Endothelial cell of umbilical vein (primary cell): ENCODE measurements around the gene ZNF618. TPM values are rescaled to one million over a fixed set of nuclear protein-coding genes. Genes with fewer than 3 reads are reported as not detected.

Experiments
- BruUV-seq: library from RNA; stranded (reverse); fragments of 400-500 nt; replicated peaks from 2 replicates; lab custom pipeline; 2021; lab: Mats Ljungman, UMichigan
- CTCF ChIA-PET: fragments of 300-600, 350-600 bp; sonication (Branson Sonifier 250); formaldehyde crosslinking; loops from one replicate; lab custom pipeline; 2021; ENCODE audit warnings: antibody characterized with exemption, inconsistent platforms; lab: Charles Lee
- POLR2A ChIA-PET: fragments of 300-600, 350-600 bp; sonication (Branson Sonifier 250); formaldehyde crosslinking; loops from one replicate; lab custom pipeline; 2021; ENCODE audit warnings: antibody characterized with exemption, inconsistent platforms; lab: Charles Lee
- DNase-seq: peaks from one replicate; pipeline ENCODE4 v3.0.0-alpha.2; 2011; ENCODE audit warnings: low read depth, low spot score
- FAIRE-seq: peaks from 2 replicates; lab custom pipeline; 2011; peaks lifted over from hg19 to GRCh38; lab: Jason Lieb, UNC
- H2AFZ ChIP-seq: 2 replicates; pipeline ENCODE4 v1.6.0; 2012; ENCODE audit warnings: low read depth, low read length, control low read depth, inconsistent platforms
- H3K27ac ChIP-seq: 2 replicates; pipeline ENCODE4 v1.5.1; 2011; ENCODE audit warnings: low read depth, mild to moderate bottlenecking, control low read depth, low read length, moderate library complexity; ENCODE audit not compliant: insufficient read depth
- H3K27me3 ChIP-seq, 2 experiments: 2 replicates each; pipeline versions ENCODE4 v1.6.0 to v1.6.1; 2011; ENCODE audit warnings: low read length in 2 of 2, mixed read lengths in 1 of 2; ENCODE audit not compliant: control insufficient read depth in 2 of 2, insufficient read depth in 2 of 2
- H3K36me3 ChIP-seq, 2 experiments: 2 replicates in 1 of 2; 3 replicates in 1 of 2; pipeline ENCODE4 v1.5.1; 2011; ENCODE audit warnings: low read length in 2 of 2, mild to moderate bottlenecking in 1 of 2, moderate library complexity in 1 of 2; ENCODE audit not compliant: control insufficient read depth in 2 of 2, insufficient read depth in 2 of 2; ENCODE audit errors: extremely low read depth in 1 of 2
- H3K4me1 ChIP-seq: 3 replicates; pipeline ENCODE4 v1.5.1; 2011; ENCODE audit warnings: mild to moderate bottlenecking, low read length; ENCODE audit not compliant: control insufficient read depth, insufficient read depth; ENCODE audit errors: extremely low read depth
- H3K4me2 ChIP-seq: 2 replicates; pipeline ENCODE4 v1.6.1; 2011; ENCODE audit warnings: low read length, control low read depth, mixed read lengths; ENCODE audit not compliant: insufficient read depth
- H3K4me3 ChIP-seq, 3 experiments: fragments of 200-600 bp in 1 of 3; sonication (generic), shearing (Covaris generic) in 1 of 3; replicated peaks in 1 of 3; 2 replicates each; pipeline ENCODE4 v1.5.1; 2011 to 2016; ENCODE audit warnings: control low read depth in 3 of 3, low read length in 3 of 3, mild to moderate bottlenecking in 2 of 3, inconsistent platforms in 1 of 3, low read depth in 1 of 3, moderate library complexity in 1 of 3; ENCODE audit not compliant: insufficient read depth in 1 of 3
- H3K79me2 ChIP-seq: 2 replicates; pipeline ENCODE4 v1.6.0; 2012; ENCODE audit warnings: low read length, inconsistent platforms; ENCODE audit not compliant: control insufficient read depth, insufficient read depth
- H3K9ac ChIP-seq: replicated peaks from 2 replicates; pipeline ENCODE3; 2011; ENCODE audit warnings: low read length, control low read depth; ENCODE audit not compliant: insufficient read depth; ENCODE audit errors: extremely low read depth
- H3K9me1 ChIP-seq: replicated peaks from 3 replicates; pipeline ENCODE4 v1.6.0; 2011; ENCODE audit warnings: mild to moderate bottlenecking, low read length; ENCODE audit not compliant: control insufficient read depth, insufficient read depth; ENCODE audit errors: extremely low read depth
- H3K9me3 ChIP-seq: replicated peaks from 2 replicates; pipeline ENCODE4 v1.5.1; 2012; ENCODE audit warnings: low read length, inconsistent platforms; ENCODE audit not compliant: control insufficient read depth, insufficient read depth
- H4K20me1 ChIP-seq: replicated peaks from 2 replicates; pipeline ENCODE3; 2011; ENCODE audit warnings: mild to moderate bottlenecking, low read length; ENCODE audit not compliant: control insufficient read depth, insufficient read depth; ENCODE audit errors: extremely low read depth
- EZH2 ChIP-seq: IDR thresholded peaks from 2 replicates; pipeline ENCODE4 v1.6.1; 2012; ENCODE audit warnings: borderline replicate concordance, low read depth, mild to moderate bottlenecking, moderate library complexity, low read length, inconsistent platforms; ENCODE audit not compliant: severe bottlenecking
- FOS ChIP-seq: IDR thresholded peaks from 2 replicates; pipeline ENCODE4 v1.6.1; 2011; ENCODE audit warnings: mild to moderate bottlenecking, low read length, moderate library complexity, borderline replicate concordance; ENCODE audit not compliant: insufficient read depth
- GATA2 ChIP-seq: IDR thresholded peaks from 2 replicates; pipeline ENCODE4 v1.7.0; 2011; ENCODE audit warnings: low read depth, mild to moderate bottlenecking, moderate library complexity, mixed read lengths, low read length; ENCODE audit not compliant: insufficient read length, insufficient read depth
- JUN ChIP-seq: IDR thresholded peaks from 2 replicates; pipeline ENCODE4 v1.6.1; 2011; ENCODE audit warnings: borderline replicate concordance, low read depth; ENCODE audit not compliant: insufficient read length, insufficient read depth
- MYC ChIP-seq: IDR thresholded peaks from one replicate; pipeline ENCODE4 v1.6.1; 2011; ENCODE audit warnings: mild to moderate bottlenecking, low read depth, low read length
- POLR2A ChIP-seq: IDR thresholded peaks from 2 replicates; pipeline ENCODE4 v1.6.1; 2012; ENCODE audit warnings: low read depth, mild to moderate bottlenecking, control low read depth, low read length
- POLR2AphosphoS5 ChIP-seq: IDR thresholded peaks from 2 replicates; pipeline ENCODE4 v1.6.1; 2012; ENCODE audit warnings: low read depth, mild to moderate bottlenecking, control low read depth, low read length, moderate library complexity; ENCODE audit not compliant: insufficient read depth
- dilution Hi-C: fragments of 300-500 bp; cut with MboI; formaldehyde crosslinking; loops from one replicate; pipeline ENCODE4 v1.15.0; 2019; ENCODE audit warnings: low sequenced_read_pairs; ENCODE audit not compliant: extremely low pct_ligation_motif_present
- intact Hi-C: fragments of 100-400 bp; cut with micrococcal nuclease; formaldehyde crosslinking; loops from one replicate; pipeline ENCODE4 v1.10.0; 2022
- polyA plus RNA-seq, 4 experiments: library from polyadenylated mRNA; depleted of rRNA in 3 of 4; stranded (reverse) in 3 of 4; unstranded in 1 of 4; fragments of >200 nt; gene quantifications; 2 replicates each; pipeline versions ENCODE4 v1.2.1 to v1.2.3, GENCODE V29; 2011 to 2012; ENCODE audit warnings: missing spikeins in 1 of 4
- total RNA-seq: library from RNA; stranded (reverse); gene quantifications from 2 replicates; pipeline ENCODE4 v1.2.3, GENCODE V29; 2021
- TF ChIP-seq, protein P1 (sequence below): IDR thresholded peaks from 2 replicates; pipeline ENCODE4 v1.6.1; 2011; ENCODE audit not compliant: insufficient read depth, insufficient read length
- TF ChIP-seq, protein P2 (sequence below), 2 donors: IDR thresholded peaks; 1 replicate in 1 of 2; 2 replicates in 1 of 2; pipeline ENCODE4 v1.5.1; 2011; ENCODE audit warnings: low read length in 2 of 2, mild to moderate bottlenecking in 2 of 2, moderate library complexity in 2 of 2, control low read depth in 1 of 2, inconsistent platforms in 1 of 2, low read depth in 1 of 2; ENCODE audit not compliant: insufficient read depth in 1 of 2; ENCODE audit errors: extremely low read depth in 1 of 2

The ZNF618 gene
- total and polyA plus RNA-seq, 2 donors (not counting 3 experiments of a cell fraction or from before 2014, with no cell fraction given) = 22.6 to 80.3 TPM

- H3K36me3 ChIP-seq = no peaks in the 10 kb centered on the region
- H3K27me3 ChIP-seq = no peaks in the 10 kb centered on the region
- intact Hi-C loops (no loop called here), dilution Hi-C loops (no loop called here)
- ChIA-PET CTCF (interaction anchor here (0.7 to 1.5 kb wide), 3 partner anchors 15 to 88 kb away, joined by 3 read pairs; no protein-coding TSS in a partner anchor), POLR2A (no interaction called here)
- H3K9ac ChIP-seq = no peak overlapping the region
- H4K20me1 ChIP-seq = no peaks in the 10 kb centered on the region
- no peak for FAIRE-seq
- no peak for DNase-seq
- BruUV-seq = no TSS peak
- H3K79me2 ChIP-seq = peaks cover 98% of the 10 kb centered on the region
- no peaks in the 10 kb centered on the region for H3K9me1 ChIP-seq
- H3K4me1 ChIP-seq = peaks cover 42% of the 10 kb centered on the region
- no peak overlapping the region for H3K27ac ChIP-seq
- no peak overlapping the region for H2AFZ ChIP-seq
- no peak overlapping the region for H3K4me3 ChIP-seq
- no peak overlapping the region for H3K4me2 ChIP-seq
- no peak for TF ChIP-seq MYC
- TF ChIP-seq GATA2 = no peak
- TF ChIP-seq POLR2A = no peak
- no peak for TF ChIP-seq FOS
- TF ChIP-seq, protein P1, sequence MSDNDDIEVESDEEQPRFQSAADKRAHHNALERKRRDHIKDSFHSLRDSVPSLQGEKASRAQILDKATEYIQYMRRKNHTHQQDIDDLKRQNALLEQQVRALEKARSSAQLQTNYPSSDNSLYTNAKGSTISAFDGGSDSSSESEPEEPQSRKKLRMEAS = no peak
- no peak for TF ChIP-seq POLR2AphosphoS5
- TF ChIP-seq JUN = no peak
- no peak for TF ChIP-seq EZH2
- TF ChIP-seq, protein P2, sequence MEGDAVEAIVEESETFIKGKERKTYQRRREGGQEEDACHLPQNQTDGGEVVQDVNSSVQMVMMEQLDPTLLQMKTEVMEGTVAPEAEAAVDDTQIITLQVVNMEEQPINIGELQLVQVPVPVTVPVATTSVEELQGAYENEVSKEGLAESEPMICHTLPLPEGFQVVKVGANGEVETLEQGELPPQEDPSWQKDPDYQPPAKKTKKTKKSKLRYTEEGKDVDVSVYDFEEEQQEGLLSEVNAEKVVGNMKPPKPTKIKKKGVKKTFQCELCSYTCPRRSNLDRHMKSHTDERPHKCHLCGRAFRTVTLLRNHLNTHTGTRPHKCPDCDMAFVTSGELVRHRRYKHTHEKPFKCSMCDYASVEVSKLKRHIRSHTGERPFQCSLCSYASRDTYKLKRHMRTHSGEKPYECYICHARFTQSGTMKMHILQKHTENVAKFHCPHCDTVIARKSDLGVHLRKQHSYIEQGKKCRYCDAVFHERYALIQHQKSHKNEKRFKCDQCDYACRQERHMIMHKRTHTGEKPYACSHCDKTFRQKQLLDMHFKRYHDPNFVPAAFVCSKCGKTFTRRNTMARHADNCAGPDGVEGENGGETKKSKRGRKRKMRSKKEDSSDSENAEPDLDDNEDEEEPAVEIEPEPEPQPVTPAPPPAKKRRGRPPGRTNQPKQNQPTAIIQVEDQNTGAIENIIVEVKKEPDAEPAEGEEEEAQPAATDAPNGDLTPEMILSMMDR (IDR thresholded peaks at IDR 0.05; ENCODE audit: extremely low read depth in 1 of 2, insufficient read depth in 1 of 2, low read depth in 1 of 2, low read length in 2 of 2) = no peak
- no peaks in the 10 kb centered on the region for H3K9me3 ChIP-seq
Observed at GRCh38 chr9:113882181-113882580, 6.1 kb downstream of the ZNF618 start.
